AG04449 (cell line): ENCODE results near the gene VSIG10L.

Experiments
- CTCF ChIA-PET: fragments of 350-600 bp; formaldehyde crosslinking; extraction: SDS; loops from one replicate; lab custom pipeline; 2021; ENCODE audit warnings: antibody characterized with exemption; lab: Yijun Ruan, JAX
- POLR2A ChIA-PET: fragments of 400-600, 350-600 bp; formaldehyde crosslinking; extraction: SDS; loops from one replicate; lab custom pipeline; 2020; ENCODE audit warnings: antibody characterized with exemption, inconsistent platforms; lab: Yijun Ruan, JAX
- DNase-seq: peaks from one replicate; pipeline ENCODE4 v3.0.0-alpha.2; 2010; ENCODE audit warnings: low read depth, low spot score
- H3K4me3 ChIP-seq: 2 replicates; pipeline ENCODE4 v1.5.1; 2011; ENCODE audit warnings: low read depth, mild to moderate bottlenecking, control low read depth, low read length
- TF ChIP-seq, protein P1 (sequence below): IDR thresholded peaks from one replicate; pipeline ENCODE4 v1.5.1; 2011; ENCODE audit warnings: mild to moderate bottlenecking, moderate library complexity, low read length, control low read depth, inconsistent platforms; ENCODE audit not compliant: insufficient read depth; ENCODE audit errors: missing control alignments

Gene VSIG10L

DNA sequence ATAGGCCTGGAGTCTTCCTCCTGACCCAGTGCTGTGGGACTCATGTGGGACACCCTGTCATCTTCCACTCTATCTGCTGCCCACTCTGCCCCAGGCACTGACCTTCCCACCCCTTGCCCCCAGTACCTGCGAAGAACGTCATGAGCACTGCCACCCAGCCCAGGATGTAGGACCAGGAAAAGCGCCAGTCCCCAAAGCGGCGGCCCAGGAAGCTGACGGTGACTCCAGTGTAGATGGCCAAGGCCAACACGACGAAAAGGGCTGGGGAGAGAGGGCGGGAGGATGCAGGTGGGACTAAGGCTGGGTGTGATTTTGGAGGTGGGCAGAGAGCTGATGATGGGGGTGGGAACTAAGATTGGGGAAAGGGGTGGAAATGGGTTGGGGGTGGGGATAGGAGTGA lies 38.4 kb upstream of the VSIG10L start:
- POLR2A ChIA-PET, result no interaction called here
- TF ChIP-seq, protein P1, sequence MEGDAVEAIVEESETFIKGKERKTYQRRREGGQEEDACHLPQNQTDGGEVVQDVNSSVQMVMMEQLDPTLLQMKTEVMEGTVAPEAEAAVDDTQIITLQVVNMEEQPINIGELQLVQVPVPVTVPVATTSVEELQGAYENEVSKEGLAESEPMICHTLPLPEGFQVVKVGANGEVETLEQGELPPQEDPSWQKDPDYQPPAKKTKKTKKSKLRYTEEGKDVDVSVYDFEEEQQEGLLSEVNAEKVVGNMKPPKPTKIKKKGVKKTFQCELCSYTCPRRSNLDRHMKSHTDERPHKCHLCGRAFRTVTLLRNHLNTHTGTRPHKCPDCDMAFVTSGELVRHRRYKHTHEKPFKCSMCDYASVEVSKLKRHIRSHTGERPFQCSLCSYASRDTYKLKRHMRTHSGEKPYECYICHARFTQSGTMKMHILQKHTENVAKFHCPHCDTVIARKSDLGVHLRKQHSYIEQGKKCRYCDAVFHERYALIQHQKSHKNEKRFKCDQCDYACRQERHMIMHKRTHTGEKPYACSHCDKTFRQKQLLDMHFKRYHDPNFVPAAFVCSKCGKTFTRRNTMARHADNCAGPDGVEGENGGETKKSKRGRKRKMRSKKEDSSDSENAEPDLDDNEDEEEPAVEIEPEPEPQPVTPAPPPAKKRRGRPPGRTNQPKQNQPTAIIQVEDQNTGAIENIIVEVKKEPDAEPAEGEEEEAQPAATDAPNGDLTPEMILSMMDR, result no peak
- no peak for DNase-seq
- CTCF ChIA-PET, result no interaction called here
- H3K4me3 ChIP-seq, result no peak overlapping the region

DNA sequence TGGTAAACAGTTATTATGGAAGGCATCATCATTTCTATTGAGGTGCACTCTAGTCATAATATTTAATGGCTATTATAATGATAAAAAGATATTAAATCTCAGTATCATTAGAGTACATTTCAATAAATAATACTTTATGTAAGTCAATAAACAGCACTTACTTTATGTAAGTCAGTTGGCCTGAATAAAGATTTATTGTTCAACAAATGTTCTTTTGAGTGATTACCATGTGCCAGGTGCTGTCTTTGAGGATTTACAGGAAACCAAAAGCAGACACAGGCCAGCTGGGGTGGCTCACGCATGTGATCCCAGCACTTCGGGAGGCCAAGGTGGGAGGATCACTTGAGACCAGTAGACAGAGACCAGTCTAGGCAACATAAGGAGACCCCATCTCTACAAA lies 35.5 kb upstream of the VSIG10L start:
- TF ChIP-seq, protein P1, result no peak
- POLR2A ChIA-PET, result no interaction called here
- H3K4me3 ChIP-seq, result no peak overlapping the region
- CTCF ChIA-PET, result interaction anchor here (1.4 kb wide), 1 partner anchor 39 kb away, joined by 3 read pairs; no protein-coding TSS in a partner anchor
- no peak for DNase-seq

DNA sequence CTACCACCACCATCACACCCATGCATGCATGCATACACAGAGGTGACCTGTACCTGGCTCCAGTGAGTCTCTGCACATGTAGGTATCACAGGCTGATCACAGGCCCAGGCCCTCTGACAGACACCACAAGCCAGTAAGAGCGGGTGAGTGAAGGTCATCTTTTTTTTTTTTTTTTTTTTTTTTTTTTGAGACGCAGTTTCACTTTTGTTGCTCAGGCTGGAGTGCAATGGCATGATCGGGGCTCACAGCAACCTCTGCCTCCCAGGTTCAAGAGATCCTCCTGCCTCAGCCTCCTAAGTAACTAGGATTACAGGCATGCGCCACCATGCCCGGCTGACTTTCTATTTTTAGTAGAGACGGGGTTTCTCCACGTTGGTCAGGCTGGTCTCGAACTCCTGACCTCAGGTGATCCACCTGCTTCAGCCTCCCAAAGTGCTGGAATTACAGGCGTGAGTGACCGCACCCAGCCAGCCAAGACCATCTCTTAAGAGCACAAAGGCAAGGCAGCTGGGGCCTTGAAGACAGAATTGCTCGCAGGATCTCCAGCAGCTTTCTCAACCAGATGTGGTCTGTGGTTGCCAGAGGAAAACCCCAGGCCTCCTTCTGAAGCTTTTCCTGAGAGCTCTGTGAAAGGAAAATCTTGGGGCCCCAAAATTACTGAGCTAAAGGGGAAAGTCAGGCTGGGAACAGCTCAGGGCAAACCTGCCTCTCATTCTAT lies 33.7 kb upstream of the VSIG10L start:
- no peak overlapping the region for H3K4me3 ChIP-seq
- DNase-seq, result no peak
- POLR2A ChIA-PET, result no interaction called here
- CTCF ChIA-PET, result no interaction called here
- TF ChIP-seq, protein P1, result no peak

DNA sequence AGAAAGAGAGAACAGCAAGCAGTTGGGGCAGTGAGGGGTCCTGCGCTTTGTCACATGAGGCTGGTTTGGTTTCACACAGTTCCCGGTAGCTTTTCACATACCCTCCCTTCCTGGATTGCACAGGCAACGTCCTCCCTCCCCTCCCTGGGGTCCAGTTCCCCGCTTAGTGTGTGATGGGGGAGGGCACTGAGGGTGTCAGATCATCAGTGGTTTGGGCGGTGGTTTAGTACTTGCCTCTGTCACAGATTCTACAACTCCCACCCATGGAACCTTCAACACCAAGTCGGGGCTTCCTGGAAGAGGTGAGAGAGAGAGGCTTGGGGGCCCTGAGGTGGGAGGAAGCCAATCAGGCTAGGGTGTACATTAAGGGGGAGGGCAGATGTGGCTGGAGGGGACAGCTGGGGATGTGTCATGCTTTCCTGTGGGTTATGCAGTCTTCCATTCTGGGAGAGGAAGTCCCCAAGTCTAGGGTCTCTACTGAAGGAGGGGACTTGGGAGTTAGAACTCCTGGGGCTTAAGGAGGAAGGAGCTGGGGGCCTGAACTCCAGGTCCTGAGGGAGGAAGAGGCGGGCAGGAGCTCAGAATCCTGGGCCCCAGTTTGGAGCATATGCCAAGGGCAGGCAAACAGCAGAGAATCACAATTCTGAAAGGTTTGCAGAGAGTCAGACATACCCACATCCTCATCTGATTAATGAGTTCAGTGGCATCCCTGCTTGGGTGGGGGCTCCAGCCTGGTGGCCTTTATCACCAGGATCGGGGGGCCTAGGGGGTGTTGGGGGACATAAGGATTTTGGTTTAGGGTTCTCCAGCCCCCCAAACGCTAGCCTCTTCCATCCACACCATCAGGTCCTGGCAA lies 30.9 kb upstream of the VSIG10L start, which contains the start of gene NKG7:
Gene NKG7 (minus strand): TSS at position 6 of the 856 bp plus-strand sequence. CDS start 119 bp downstream, outside the sequence.
- POLR2A ChIA-PET, result no interaction called here
- CTCF ChIA-PET, result no interaction called here
- DNase-seq, result no peak
- TF ChIP-seq, protein P1, result no peak
- no peak within 1 kb of the TSS for H3K4me3 ChIP-seq

DNA sequence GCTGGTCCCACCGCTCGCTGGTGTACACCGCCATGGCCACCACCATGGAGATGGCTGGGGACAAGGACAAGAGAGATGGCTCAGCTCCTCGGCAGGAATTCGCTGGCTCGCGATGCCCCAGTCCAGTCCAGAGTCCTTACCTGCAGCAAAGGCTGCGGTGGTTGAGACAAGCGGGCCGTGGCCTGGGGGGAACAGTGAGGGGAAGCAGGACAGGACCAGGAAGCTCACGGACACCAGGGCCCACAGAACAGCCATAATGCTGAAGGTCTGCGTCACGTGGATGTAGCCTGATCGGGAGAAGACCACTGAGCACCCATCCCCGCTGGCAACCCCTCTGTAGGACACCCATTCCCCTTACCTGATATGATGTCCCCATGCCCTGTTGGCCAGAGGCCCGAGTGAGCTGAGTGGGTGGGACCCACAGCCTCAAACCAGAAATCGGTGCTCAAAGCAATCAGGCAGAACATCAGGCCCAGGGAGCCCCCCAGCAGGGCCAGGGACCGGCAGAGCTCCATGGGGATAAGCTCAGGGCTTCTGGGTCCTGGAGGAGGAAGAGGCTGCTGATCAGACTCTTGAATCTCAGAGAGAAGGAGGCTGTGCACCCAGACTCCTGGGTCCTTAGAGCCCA lies 30.2 kb upstream of the VSIG10L start:
- H3K4me3 ChIP-seq, result no peak overlapping the region
- TF ChIP-seq, protein P1, result no peak
- ChIA-PET CTCF (no interaction called here), POLR2A (no interaction called here)
- DNase-seq, result no peak
